Neuronal stem cell (in vitro differentiated cells): ENCODE results near the gene IPO4.

Source experiments
- DNase-seq: peaks from one replicate; pipeline ENCODE4 v3.0.0-alpha.2; 2013; ENCODE audit warnings: low spot score
- H2AFZ ChIP-seq: one replicate; pipeline ENCODE4 v1.6.1; 2013; ENCODE audit warnings: mild to moderate bottlenecking, low read length, inconsistent platforms
- H2AK5ac ChIP-seq: 2 replicates; pipeline ENCODE4 v1.6.1; 2013; ENCODE audit warnings: low read depth, mild to moderate bottlenecking, inconsistent platforms, low read length, moderate library complexity, mixed read lengths
- H2BK120ac ChIP-seq: 2 replicates; pipeline ENCODE4 v1.6.1; 2013; ENCODE audit warnings: low read depth, mild to moderate bottlenecking, inconsistent platforms, low read length, moderate library complexity, mixed read lengths
- H2BK12ac ChIP-seq: one replicate; pipeline ENCODE4 v1.6.1; 2013; ENCODE audit warnings: low read length, inconsistent platforms
- H2BK15ac ChIP-seq: 2 replicates; pipeline ENCODE4 v1.6.1; 2013; ENCODE audit warnings: mild to moderate bottlenecking, low read length, inconsistent platforms, mixed read lengths
- H2BK5ac ChIP-seq: one replicate; pipeline ENCODE4 v1.6.1; 2013; ENCODE audit warnings: inconsistent platforms, mild to moderate bottlenecking, low read length, moderate library complexity
- H3K14ac ChIP-seq: one replicate; pipeline ENCODE4 v1.6.1; 2013; ENCODE audit warnings: low read length, inconsistent platforms
- H3K18ac ChIP-seq: 2 replicates; pipeline ENCODE4 v1.6.1; 2013; ENCODE audit warnings: low read length, inconsistent platforms
- H3K23ac ChIP-seq: 2 replicates; pipeline ENCODE4 v1.6.1; 2013; ENCODE audit warnings: low read depth, mild to moderate bottlenecking, mixed read lengths, low read length, inconsistent platforms; ENCODE audit not compliant: poor library complexity
- H3K27ac ChIP-seq: replicated peaks from 3 replicates; pipeline ENCODE4 v1.5.1; 2013; ENCODE audit warnings: low read length, inconsistent platforms
- H3K27me3 ChIP-seq, 3 experiments: 2 replicates each; pipeline ENCODE4 v1.6.1; 2013; ENCODE audit warnings: low read length in 3 of 3, mild to moderate bottlenecking in 2 of 3, inconsistent platforms in 1 of 3, low read depth in 1 of 3, mixed read lengths in 1 of 3, moderate library complexity in 1 of 3; ENCODE audit not compliant: control insufficient read depth in 3 of 3, insufficient read depth in 3 of 3
- H3K36me3 ChIP-seq, 2 donors: replicated peaks in 1 of 2; 2 replicates each; pipeline ENCODE4 v1.6.1; 2013; ENCODE audit warnings: low read length in 2 of 2; ENCODE audit not compliant: control insufficient read depth in 2 of 2, insufficient read depth in 2 of 2
- H3K4ac ChIP-seq: 2 replicates; pipeline ENCODE4 v1.6.1; 2013; ENCODE audit warnings: inconsistent platforms, mild to moderate bottlenecking, low read length, moderate library complexity
- H3K4me1 ChIP-seq, 2 donors: 1 replicate in 1 of 2; 2 replicates in 1 of 2; pipeline ENCODE4 v1.6.1; 2013; ENCODE audit warnings: low read length in 2 of 2, low read depth in 1 of 2; ENCODE audit not compliant: control insufficient read depth in 2 of 2, insufficient read depth in 1 of 2
- H3K4me2 ChIP-seq: one replicate; pipeline ENCODE4 v1.6.1; 2013; ENCODE audit warnings: mild to moderate bottlenecking, low read length, inconsistent platforms; ENCODE audit not compliant: insufficient read depth, poor library complexity, severe bottlenecking
- H3K4me3 ChIP-seq, 2 donors: 2 replicates each; pipeline ENCODE4 v1.5.1; 2013; ENCODE audit warnings: low read length in 2 of 2, mild to moderate bottlenecking in 2 of 2, inconsistent platforms in 1 of 2, moderate library complexity in 1 of 2
- H3K79me1 ChIP-seq: one replicate; pipeline ENCODE4 v1.6.1; 2013; ENCODE audit warnings: low read depth, mild to moderate bottlenecking, inconsistent platforms, low read length, moderate library complexity
- H3K9ac ChIP-seq: one replicate; pipeline ENCODE4 v1.6.1; 2013; ENCODE audit warnings: mild to moderate bottlenecking, low read depth, low read length, inconsistent platforms; ENCODE audit not compliant: poor library complexity
- H3K9me3 ChIP-seq, 2 donors: replicated peaks in 1 of 2; 2 replicates each; pipeline versions ENCODE3 to v1.6.1; 2013; ENCODE audit warnings: low read length in 2 of 2, mild to moderate bottlenecking in 2 of 2, inconsistent platforms in 1 of 2, low read depth in 1 of 2, mixed read lengths in 1 of 2, moderate library complexity in 1 of 2; ENCODE audit not compliant: control insufficient read depth in 2 of 2, insufficient read depth in 1 of 2
- H4K8ac ChIP-seq: one replicate; pipeline ENCODE4 v1.6.1; 2013; ENCODE audit warnings: low read depth, mild to moderate bottlenecking, inconsistent platforms, low read length, moderate library complexity
- H4K91ac ChIP-seq: one replicate; pipeline ENCODE4 v1.6.1; 2013; ENCODE audit warnings: low read length, low read depth, mild to moderate bottlenecking, inconsistent platforms; ENCODE audit not compliant: poor library complexity
- WGBS, 2 donors: extraction: QIAGEN DNeasy Blood & Tissue Kit; methylation state at CpG; one replicate each; pipeline ENCODE4 v1.1.7; 2013; ENCODE audit warnings: missing lambda C conversion rate in 2 of 2, mixed read lengths in 1 of 2; ENCODE audit not compliant: insufficient read length in 2 of 2, insufficient replicate concordance in 1 of 2; ENCODE audit errors: extremely low coverage in 2 of 2; 5-methylcytosine and 5-hydroxymethylcytosine counted together

The IPO4 gene

GRCh38 chr14:24232645-24233537 lies 44.3 kb upstream of the IPO4 start, which contains the start of gene GMPR2:
Gene GMPR2 (plus strand): TSS chr14:24232929. CDS start chr14:24233254, 325 bp downstream.
- Histone ChIP-seq H3K9ac (peak within 1 kb of the TSS; percentile 92), H2BK5ac (peak within 1 kb of the TSS; percentile 14), H3K4me3 (peak within 1 kb of the TSS; percentile 86 to 87), H2BK120ac (no peak within 1 kb of the TSS), H3K79me1 (peaks cover 5% of the 10 kb centered on the region), H3K4me2 (peak within 1 kb of the TSS; percentile 90), H3K27me3 (no peaks in the 10 kb centered on the region), H3K36me3 (peaks cover 16 to 50% of the 10 kb centered on the region in 2 donors), H4K8ac (no peak within 1 kb of the TSS), H4K91ac (no peak within 1 kb of the TSS), H3K14ac (peak within 1 kb of the TSS; percentile 87), H3K23ac (peak within 1 kb of the TSS; percentile 8), H3K4ac (no peak within 1 kb of the TSS), H3K9me3 (no peaks in the 10 kb centered on the region), H3K4me1 (peaks cover 9 to 11% of the 10 kb centered on the region in 2 donors), H2BK15ac (peak within 1 kb of the TSS; percentile 35), H2AFZ (peak within 1 kb of the TSS; percentile 99), H3K27ac (peak within 1 kb of the TSS; percentile 94), H2BK12ac (no peak within 1 kb of the TSS), H2AK5ac (peak within 1 kb of the TSS; percentile 12), H3K18ac (peak within 1 kb of the TSS; percentile 99)
- WGBS, 2 donors: no CpG with 5 or more reads among the region's 38 CpGs
- DNase-seq: no peak

GRCh38 chr14:24232121-24232644 lies 43.6 kb upstream of the IPO4 start, which contains the start of gene NEDD8:
Gene NEDD8 (minus strand): TSS chr14:24232367. CDS start chr14:24232267, 100 bp downstream.
- H3K27me3 ChIP-seq: no peaks in the 10 kb centered on the region

GRCh38 chr14:24231263-24232120 lies 42.9 kb upstream of the IPO4 start:
- Histone ChIP-seq H3K9ac (peak overlapping the region; percentile 78), H2BK120ac (no peak overlapping the region), H2BK15ac (no peak overlapping the region), H3K4me3 (peak overlapping the region; percentile 86 to 87), H3K36me3 (peaks cover 9 to 49% of the 10 kb centered on the region in 2 donors), H3K79me1 (peaks cover 5% of the 10 kb centered on the region), H3K14ac (no peak overlapping the region), H3K4me2 (peak overlapping the region; percentile 90), H4K91ac (no peak overlapping the region), H2AFZ (peak overlapping the region; percentile 99), H4K8ac (no peak overlapping the region), H2BK5ac (peak overlapping the region; percentile 14), H3K27ac (peak overlapping the region; percentile 26), H3K9me3 (no peaks in the 10 kb centered on the region), H3K4me1 (peaks cover 9 to 11% of the 10 kb centered on the region in 2 donors), H3K23ac (peak overlapping the region; percentile 8), H3K18ac (peak overlapping the region; percentile 74), H3K4ac (no peak overlapping the region), H2AK5ac (peak overlapping the region; percentile 12), H3K27me3 (no peaks in the 10 kb centered on the region), H2BK12ac (no peak overlapping the region)
- DNase-seq: no peak
- 100% methylated on average over 1 of the region's 23 CpGs; no CpG with 5 or more reads in 1 of the 2 donors for WGBS, 2 donors

More at GRCh38 chr14:24232121-24232644, 43.6 kb upstream of the IPO4 start, which contains the start of gene NEDD8:
- peak; percentile 82 for DNase-seq
- Histone ChIP-seq H2AFZ (peak within 1 kb of the TSS; percentile 99), H3K14ac (peak within 1 kb of the TSS; percentile 87), H2BK12ac (no peak within 1 kb of the TSS), H3K4ac (no peak within 1 kb of the TSS), H4K91ac (no peak within 1 kb of the TSS), H2BK15ac (peak within 1 kb of the TSS; percentile 35), H2BK5ac (peak within 1 kb of the TSS; percentile 14), H3K23ac (peak within 1 kb of the TSS; percentile 8), H3K4me3 (peak within 1 kb of the TSS; percentile 86 to 87), H4K8ac (no peak within 1 kb of the TSS), H3K27ac (peak within 1 kb of the TSS; percentile 94), H3K9ac (peak within 1 kb of the TSS; percentile 92), H3K4me2 (peak within 1 kb of the TSS; percentile 90), H3K79me1 (peaks cover 5% of the 10 kb centered on the region), H2BK120ac (no peak within 1 kb of the TSS), H3K18ac (peak within 1 kb of the TSS; percentile 99), H3K9me3 (no peaks in the 10 kb centered on the region), H3K4me1 (peaks cover 9 to 11% of the 10 kb centered on the region in 2 donors), H2AK5ac (peak within 1 kb of the TSS; percentile 12), H3K36me3 (peaks cover 14 to 49% of the 10 kb centered on the region in 2 donors)
- no CpG with 5 or more reads among the region's 30 CpGs for WGBS, 2 donors
